Activated CD8-positive, alpha-beta memory T cell treated with anti-CD3 and anti-CD28 coated beads, Interleukin-2, amount 50 U/mL, for 24 hours (primary cell): Measurements from ENCODE around the gene CABP1.

Source experiments
- DNase-seq: peaks from one replicate; pipeline ENCODE4 v3.0.0-alpha.2; 2020; ENCODE audit errors: extremely low read depth

CABP1 gene

GRCh38 chr12:120630104-120630892 is 10.1 kb upstream of the CABP1 start:
- DNase-seq = no peak

- no peak for DNase-seq
These were observed 9.3 kb upstream of the CABP1 start for GRCh38 chr12:120631097-120631496.

GRCh38 chr12:120640861-120641833 is 721 bp downstream of the CABP1 start:
- no peak for DNase-seq

- no peak for DNase-seq
These were observed 1.7 kb downstream of the CABP1 start for GRCh38 chr12:120642121-120642520.

GRCh38 chr12:120642826-120643225 is 2.4 kb downstream of the CABP1 start:
- DNase-seq = no peak

- no peak for DNase-seq
These were observed 3.1 kb downstream of the CABP1 start for GRCh38 chr12:120643574-120643973.

- DNase-seq = no peak
These were observed 5.6 kb downstream of the CABP1 start for GRCh38 chr12:120646044-120646443.

- DNase-seq = no peak
These were observed 6.9 kb downstream of the CABP1 start for GRCh38 chr12:120647375-120647755.

GRCh38 chr12:120649442-120650232 is 9.2 kb downstream of the CABP1 start:
- DNase-seq = no peak

GRCh38 chr12:120650233-120650690 is 9.8 kb downstream of the CABP1 start:
- DNase-seq = no peak

GRCh38 chr12:120651821-120652220 is 11.4 kb downstream of the CABP1 start:
- DNase-seq = no peak

GRCh38 chr12:120652656-120653435 is 12.4 kb downstream of the CABP1 start:
- no peak for DNase-seq

- no peak for DNase-seq
These were observed 13.2 kb downstream of the CABP1 start for GRCh38 chr12:120653611-120654010.

- no peak for DNase-seq
These were observed 14.2 kb downstream of the CABP1 start for GRCh38 chr12:120654656-120655055.

- DNase-seq = no peak
These were observed 15.6 kb downstream of the CABP1 start for GRCh38 chr12:120656008-120656407.

- no peak for DNase-seq
These were observed 18.1 kb downstream of the CABP1 start for GRCh38 chr12:120658286-120659150.

GRCh38 chr12:120659151-120659525 is 18.7 kb downstream of the CABP1 start:
- no peak for DNase-seq

GRCh38 chr12:120661432-120661831 is 21.0 kb downstream of the CABP1 start:
- DNase-seq = no peak

GRCh38 chr12:120662879-120663278 is 22.5 kb downstream of the CABP1 start:
- DNase-seq = no peak

- no peak for DNase-seq
These were observed 23.3 kb downstream of the CABP1 start for GRCh38 chr12:120663741-120664140.
